B cell (primary cell): ENCODE measurements around the gene SDR42E1. TPM values are rescaled to one million over a fixed set of nuclear protein-coding genes. Genes with fewer than 3 reads are reported as not detected.

Experiments used
- ATAC-seq: fragments of 200-7000 bp; cut with Tn5 transposase; one replicate; pipeline ENCODE4 v1.10.0; 2021; ENCODE audit warnings: low read depth, mild to moderate bottlenecking, moderate number of reproducible peaks, moderate library complexity
- CTCF ChIA-PET: fragments of 350-600 bp; sonication (Branson Sonifier 250); formaldehyde crosslinking; loops from one replicate; lab custom pipeline; 2021; ENCODE audit warnings: antibody characterized with exemption, inconsistent platforms; lab: Charles Lee
- POLR2A ChIA-PET: fragments of 350-600 bp; sonication (Branson Sonifier 250); formaldehyde crosslinking; loops from one replicate; lab custom pipeline; 2021; ENCODE audit warnings: antibody characterized with exemption; lab: Charles Lee
- DNase-seq: peaks from one replicate; pipeline ENCODE4 v3.0.0; 2013
- H2AFZ ChIP-seq: 2 replicates; pipeline ENCODE4 v1.6.1; 2012; ENCODE audit warnings: mild to moderate bottlenecking, low read depth, low read length; ENCODE audit not compliant: insufficient read depth, poor library complexity, severe bottlenecking
- H3K27ac ChIP-seq, 2 donors: 1 replicate in 1 of 2; 2 replicates in 1 of 2; pipeline ENCODE4 v1.5.1; 2012 to 2013; ENCODE audit warnings: low read length in 2 of 2, mild to moderate bottlenecking in 2 of 2, moderate library complexity in 1 of 2
- H3K27me3 ChIP-seq, 4 experiments: fragments of 200-600 bp in 1 of 4; sonication (generic) in 1 of 4; replicated peaks in 1 of 4; 1 replicate in 2 of 4; 2 replicates in 2 of 4; pipeline versions ENCODE4 v1.6.1 to v1.7.0; 2013 to 2016; ENCODE audit warnings: low read length in 3 of 4, mild to moderate bottlenecking in 2 of 4, mixed read lengths in 1 of 4, moderate library complexity in 1 of 4; ENCODE audit not compliant: insufficient read depth in 4 of 4, control insufficient read depth in 3 of 4; ENCODE audit errors: control extremely low read depth in 1 of 4
- H3K36me3 ChIP-seq, 2 experiments: replicated peaks in 1 of 2; 1 replicate in 1 of 2; 2 replicates in 1 of 2; pipeline versions ENCODE4 v1.6.1 to v1.7.1; 2013; ENCODE audit warnings: low read length in 1 of 2; ENCODE audit not compliant: insufficient read depth in 2 of 2, control insufficient read depth in 1 of 2; ENCODE audit errors: control extremely low read depth in 1 of 2, extremely low read depth in 1 of 2
- H3K4me1 ChIP-seq, 2 donors: fragments of 200-600 bp in 1 of 2; sonication (generic) in 1 of 2; 1 replicate in 1 of 2; 2 replicates in 1 of 2; pipeline versions ENCODE4 v1.5.1 to v1.6.1; 2013 to 2017; ENCODE audit warnings: low read length in 2 of 2; ENCODE audit not compliant: control insufficient read depth in 2 of 2, insufficient read depth in 2 of 2
- H3K4me2 ChIP-seq: replicated peaks from 2 replicates; pipeline ENCODE3; 2012; ENCODE audit warnings: mild to moderate bottlenecking, low read depth, low read length; ENCODE audit not compliant: poor library complexity, severe bottlenecking
- H3K4me3 ChIP-seq, 5 experiments: fragments of 200-600 bp in 1 of 5; sonication (generic) in 1 of 5; 1 replicate in 3 of 5; 2 replicates in 2 of 5; pipeline versions ENCODE4 v1.5.1 to v1.7.0; 2011 to 2016; ENCODE audit warnings: low read length in 4 of 5, mild to moderate bottlenecking in 4 of 5, low read depth in 2 of 5, control low read depth in 1 of 5, moderate library complexity in 1 of 5; ENCODE audit not compliant: insufficient read depth in 1 of 5; ENCODE audit errors: control extremely low read depth in 1 of 5, extremely low read depth in 1 of 5
- H3K79me2 ChIP-seq: fragments of 200-600 bp; sonication (generic); one replicate; pipeline ENCODE4 v1.6.0; 2016; ENCODE audit warnings: low read length; ENCODE audit not compliant: control insufficient read depth, insufficient read depth
- H3K9ac ChIP-seq: fragments of 200-600 bp; sonication (generic); 2 replicates; pipeline ENCODE4 v1.6.1; 2017; ENCODE audit warnings: mild to moderate bottlenecking, low read length, moderate library complexity
- H3K9me3 ChIP-seq, 3 donors: one replicate each; pipeline versions ENCODE4 v1.6.1 to v1.7.1; 2013; ENCODE audit warnings: low read length in 2 of 3; ENCODE audit not compliant: control insufficient read depth in 2 of 3, insufficient read depth in 1 of 3; ENCODE audit errors: control extremely low read depth in 1 of 3
- H4K20me1 ChIP-seq: 2 replicates; pipeline ENCODE4 v1.6.0; 2012; ENCODE audit warnings: mild to moderate bottlenecking, low read length; ENCODE audit not compliant: insufficient read depth, control insufficient read depth, poor library complexity, severe bottlenecking
- H3K27ac Mint-ChIP-seq: one replicate; pipeline ENCODE4 v1.8.0; 2021; ENCODE audit warnings: mixed read lengths
- H3K27me3 Mint-ChIP-seq: one replicate; pipeline ENCODE4 v1.8.0; 2021; ENCODE audit warnings: mixed read lengths
- H3K4me1 Mint-ChIP-seq: one replicate; pipeline ENCODE4 v1.8.0; 2021; ENCODE audit warnings: mixed read lengths
- H3K4me3 Mint-ChIP-seq: one replicate; pipeline ENCODE4 v1.8.0; 2021; ENCODE audit warnings: mixed read lengths
- H3K9me3 Mint-ChIP-seq: one replicate; pipeline ENCODE4 v1.8.0; 2022; ENCODE audit warnings: mixed read lengths; ENCODE audit not compliant: insufficient read depth
- CTCF ChIP-seq: fragments of 200-600 bp; IDR thresholded peaks from one replicate; pipeline ENCODE4 v1.8.0; 2022; ENCODE audit warnings: antibody characterized with exemption, mild to moderate bottlenecking
- EZH2 ChIP-seq: IDR thresholded peaks from 2 replicates; pipeline ENCODE4 v1.6.1; 2012; ENCODE audit warnings: borderline replicate concordance, low read depth, mild to moderate bottlenecking, moderate library complexity, low read length; ENCODE audit not compliant: insufficient read depth, poor library complexity, severe bottlenecking
- WGBS: methylation state at CpG from one replicate; pipeline ENCODE4 v1.1.5; 2013; ENCODE audit warnings: missing lambda C conversion rate; ENCODE audit not compliant: insufficient coverage; 5-methylcytosine and 5-hydroxymethylcytosine counted together
- intact Hi-C: fragments of 100-400 bp; cut with micrococcal nuclease; formaldehyde crosslinking; loops from one replicate; pipeline ENCODE4 v1.10.0; 2022
- polyA plus RNA-seq: library from polyadenylated mRNA; depleted of rRNA; stranded (reverse); fragments of >200 nt; gene quantifications from 2 replicates; pipeline ENCODE4 v1.2.3, GENCODE V29; 2012
- total RNA-seq, 2 donors: library from RNA; stranded (reverse); fragments of 120-200 nt in 1 of 2; gene quantifications; 1 replicate in 1 of 2; 2 replicates in 1 of 2; pipeline versions ENCODE4 v1.2.3 to v1.2.4, GENCODE V29; 2013 to 2022

Gene SDR42E1
- total and polyA plus RNA-seq, 2 donors (not counting 1 experiment from before 2014, with no cell fraction given), result 2.1 to 6.9 TPM

- Histone ChIP-seq H2AFZ (no peak overlapping the region), H3K4me3 (no peak overlapping the region), H4K20me1 (no peaks in the 10 kb centered on the region), H3K4me2 (no peak overlapping the region), H3K79me2 (no peaks in the 10 kb centered on the region), H3K4me1 (peaks cover 4 to 5% of the 10 kb centered on the region in 2 donors), H3K36me3 (peaks cover 0 to 10% of the 10 kb centered on the region in 2 experiments), H3K9me3 (peaks cover 0 to 8% (median 0%) of the 10 kb centered on the region in 3 donors), H3K9ac (no peak overlapping the region), H3K27me3 (no peaks in the 10 kb centered on the region), H3K27ac (no peak overlapping the region)
- H3K27ac Mint-ChIP-seq, result no peak overlapping the region
- no peak overlapping the region for H3K4me3 Mint-ChIP-seq
- H3K9me3 Mint-ChIP-seq, result peaks cover 20% of the 10 kb centered on the region
- H3K4me1 Mint-ChIP-seq, result peaks cover 11% of the 10 kb centered on the region
- DNase-seq, result no peak
- no peak for TF ChIP-seq EZH2
- no peak for TF ChIP-seq CTCF
- POLR2A ChIA-PET, result no interaction called here
- ATAC-seq, result no peak
- intact Hi-C loops, result no loop called here
- no peaks in the 10 kb centered on the region for H3K27me3 Mint-ChIP-seq
- CTCF ChIA-PET, result no interaction called here
- WGBS, result no CpG with 5 or more reads among the region's 6 CpGs
These were observed 46.5 kb downstream of the SDR42E1 start for GRCh38 chr16:81964808-81965207.

GRCh38 chr16:81956213-81956948 lies 54.9 kb downstream of the SDR42E1 start:
- Mint-ChIP-seq H3K4me1 (no peaks in the 10 kb centered on the region), H3K9me3 (no peaks in the 10 kb centered on the region), H3K4me3 (no peak overlapping the region), H3K27ac (no peak overlapping the region), H3K27me3 (no peaks in the 10 kb centered on the region)
- H3K4me3 ChIP-seq, result no peak overlapping the region
- H3K4me2 ChIP-seq, result no peak overlapping the region
- H3K4me1 ChIP-seq, result no peaks in the 10 kb centered on the region
- POLR2A ChIA-PET, result no interaction called here
- no peaks in the 10 kb centered on the region for H3K79me2 ChIP-seq
- CTCF ChIA-PET, result no interaction called here
- H3K36me3 ChIP-seq, result peaks cover 5 to 88% of the 10 kb centered on the region in 2 experiments
- no peaks in the 10 kb centered on the region for H3K27me3 ChIP-seq
- TF ChIP-seq EZH2 (no peak), CTCF (no peak)
- no peak overlapping the region for H3K27ac ChIP-seq
- H4K20me1 ChIP-seq, result peaks cover 16% of the 10 kb centered on the region
- H3K9ac ChIP-seq, result no peak overlapping the region
- H3K9me3 ChIP-seq, result peaks cover 0 to 3% (median under 1%) of the 10 kb centered on the region in 3 donors
- H2AFZ ChIP-seq, result no peak overlapping the region
- DNase-seq (no peak), ATAC-seq (no peak)
- WGBS, result 82% methylated on average over 4 of the region's 9 CpGs
- intact Hi-C loops, result no loop called here
